ENCODE measurements around the gene DGKB.

The DGKB gene

DNA sequence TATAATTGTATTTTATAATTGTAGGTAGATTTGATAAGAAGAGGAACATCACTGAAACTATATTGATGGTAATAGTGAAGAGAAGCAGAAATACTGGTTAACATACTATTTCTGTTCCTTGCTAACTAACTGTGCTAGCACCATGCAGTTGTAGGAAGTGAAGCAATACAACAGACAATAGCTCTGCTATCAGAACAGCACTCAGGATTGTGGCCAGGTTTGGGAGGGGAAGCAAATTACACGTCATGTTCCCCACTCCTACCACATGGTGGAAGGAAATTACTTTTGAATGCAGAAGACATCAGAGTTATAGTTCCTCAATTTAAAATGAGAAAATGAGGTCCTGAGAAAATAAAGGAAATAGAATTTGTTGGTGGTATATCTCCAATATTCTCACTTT is 151.1 kb downstream of the DGKB start:
- DNase-seq = no peak

- DNase-seq = no peak
Measured at GRCh38 chr7:14748461-14748860, 154.1 kb downstream of the DGKB start.

GRCh38 chr7:14747701-14748100 is 154.8 kb downstream of the DGKB start:
- no peak for DNase-seq

- DNase-seq = no peak
Measured at GRCh38 chr7:14745076-14745475, 157.5 kb downstream of the DGKB start.

DNA sequence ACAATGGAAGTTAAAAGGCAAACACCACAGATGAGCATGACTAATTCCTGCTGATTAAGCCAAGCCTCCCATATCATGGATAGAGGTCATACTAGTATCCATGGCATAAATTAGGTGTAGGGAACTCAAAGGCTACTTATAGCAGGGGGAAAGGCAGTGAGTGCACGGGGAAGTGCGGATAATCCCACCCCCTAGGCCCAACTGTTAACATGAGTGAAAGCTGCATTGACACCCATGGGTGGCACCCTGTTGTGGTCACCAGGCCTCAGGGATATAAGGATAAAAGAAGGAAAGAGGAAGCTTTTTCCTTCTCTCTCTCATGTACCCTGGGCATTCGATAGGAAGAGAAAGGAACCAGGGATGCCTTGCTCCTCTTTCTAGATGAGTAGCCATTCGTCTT is 161.9 kb downstream of the DGKB start:
- no peak for DNase-seq

GRCh38 chr7:14739841-14740185 is 162.7 kb downstream of the DGKB start:
- no peak for DNase-seq

GRCh38 chr7:14739168-14739840 is 163.2 kb downstream of the DGKB start:
- no peak for DNase-seq

DNA sequence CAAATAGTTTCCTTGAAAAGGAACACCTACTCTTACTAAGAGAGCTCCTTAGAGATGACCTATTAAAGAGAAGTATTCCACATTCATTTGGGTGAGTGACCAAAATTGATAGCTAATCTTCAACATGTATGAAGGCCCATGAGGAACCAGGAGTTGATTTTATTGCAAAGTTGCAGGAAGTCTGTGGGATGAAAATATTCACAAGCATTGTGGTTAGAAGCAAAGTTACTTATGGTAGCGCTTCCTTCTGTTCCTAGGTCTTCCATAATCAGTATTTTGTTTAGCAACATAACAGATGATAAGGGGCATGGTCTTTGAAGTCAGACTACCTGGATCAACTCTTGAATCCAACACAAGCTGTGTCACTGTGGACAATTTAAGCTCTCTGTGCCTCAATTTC is 164.5 kb downstream of the DGKB start:
- DNase-seq = no peak

- no peak for DNase-seq
Measured at GRCh38 chr7:14734839-14735321, 167.7 kb downstream of the DGKB start.

DNA sequence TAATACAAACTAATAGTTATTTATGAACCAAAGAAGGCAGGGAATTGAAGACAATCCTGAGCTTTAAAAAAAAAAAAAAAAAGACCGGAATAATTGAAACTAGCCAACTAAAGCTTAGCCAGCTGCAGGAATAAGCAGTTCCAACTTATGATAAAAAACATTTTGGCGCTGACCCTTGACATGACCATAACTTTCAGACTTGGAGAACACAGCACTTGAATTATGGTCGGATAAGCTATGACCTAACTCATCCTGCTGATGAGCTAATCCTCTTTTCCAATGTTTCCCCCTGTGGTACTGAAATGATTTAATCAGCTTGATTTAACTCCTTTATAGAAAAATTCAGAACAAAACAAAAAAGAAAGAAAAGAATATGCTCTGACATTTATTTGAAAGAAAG is 181.8 kb downstream of the DGKB start:
- DNase-seq = no peak

GRCh38 chr7:14717816-14718215 is 184.7 kb downstream of the DGKB start:
- no peak for DNase-seq

DNA sequence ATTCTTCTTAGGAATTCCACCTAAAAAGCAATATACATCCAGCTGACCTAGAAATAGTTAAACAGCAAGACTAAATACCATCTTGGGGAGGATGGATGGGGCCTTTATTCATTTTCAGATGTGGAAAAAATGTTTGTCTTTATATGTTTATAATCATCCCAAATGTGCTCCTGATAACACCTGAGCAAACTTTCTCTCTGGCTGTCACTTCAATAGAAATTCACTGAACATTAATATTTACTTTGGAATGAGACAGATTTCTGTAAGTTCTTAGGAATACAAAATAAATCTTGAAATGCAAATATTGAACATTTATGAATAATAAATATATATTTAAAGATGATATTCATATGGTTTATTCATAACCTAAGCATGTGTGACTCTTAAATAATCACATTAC is 185.4 kb downstream of the DGKB start:
- no peak for DNase-seq

DNA sequence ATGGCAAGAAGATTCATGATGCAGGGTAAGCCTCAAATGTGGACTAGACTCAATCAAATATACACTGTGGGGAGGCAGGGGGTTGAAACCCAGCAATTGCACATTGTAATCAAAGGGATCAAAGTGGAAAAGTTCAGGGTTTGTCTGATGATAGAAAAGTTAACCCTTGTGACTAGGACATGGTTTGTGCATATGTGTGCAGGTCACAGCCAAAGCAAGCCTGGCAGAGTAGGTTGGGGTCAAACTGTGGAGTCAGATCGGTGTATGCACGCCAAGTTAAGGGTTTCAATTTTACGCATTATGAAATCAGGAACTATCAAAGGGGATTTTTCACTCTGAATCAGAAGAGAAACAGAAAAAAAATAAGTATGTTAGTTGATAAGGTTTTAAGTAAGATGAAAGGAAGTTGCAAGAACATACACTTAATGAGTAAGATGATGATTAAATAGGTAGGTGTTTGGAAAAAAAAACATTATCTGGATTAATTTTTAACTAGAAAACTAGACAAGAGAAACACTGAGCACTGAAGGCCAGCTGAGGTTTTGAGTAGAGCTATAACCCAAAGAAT is 188.3 kb downstream of the DGKB start:
- DNase-seq = no peak

DNA sequence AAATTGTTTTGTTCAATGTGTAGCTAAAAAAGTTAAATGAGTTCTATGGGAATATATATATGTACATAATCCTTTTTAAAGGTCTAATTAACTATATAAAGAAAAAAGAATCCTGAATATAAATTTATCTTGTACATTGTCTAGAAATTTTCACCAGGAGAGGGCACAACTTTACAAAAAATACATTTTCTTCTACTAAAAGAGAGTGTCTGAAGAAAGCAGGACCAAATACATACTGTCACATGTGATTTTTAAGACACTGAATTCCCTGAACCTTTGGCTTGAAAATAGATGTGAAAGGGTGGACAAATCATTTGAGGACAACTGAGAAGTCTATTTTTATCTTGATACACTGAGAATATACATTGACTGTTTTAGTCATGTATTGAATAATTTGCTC is 204.3 kb downstream of the DGKB start:
- no peak for DNase-seq

DNA sequence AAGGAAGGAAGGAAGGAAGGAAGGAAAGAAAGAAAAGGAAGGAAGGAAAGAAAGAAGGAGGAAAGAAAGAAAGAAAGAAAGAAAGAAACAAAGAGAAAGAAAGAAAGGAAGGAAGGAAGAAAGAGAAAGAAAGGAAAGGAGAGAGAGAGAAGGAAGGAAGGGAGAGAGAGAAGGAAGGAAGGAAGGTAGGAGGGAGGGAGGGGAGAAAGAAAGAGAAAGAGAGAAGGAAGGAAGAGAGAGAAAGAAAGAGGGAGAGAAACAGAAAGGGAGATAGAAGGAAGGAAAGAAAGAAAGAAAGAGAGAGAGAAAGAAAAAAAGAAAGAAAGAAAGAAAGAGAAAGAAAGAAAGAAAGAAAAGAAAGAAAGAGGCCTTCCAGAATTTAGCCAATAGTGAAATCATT is 204.9 kb downstream of the DGKB start:
- no peak for DNase-seq

DNA sequence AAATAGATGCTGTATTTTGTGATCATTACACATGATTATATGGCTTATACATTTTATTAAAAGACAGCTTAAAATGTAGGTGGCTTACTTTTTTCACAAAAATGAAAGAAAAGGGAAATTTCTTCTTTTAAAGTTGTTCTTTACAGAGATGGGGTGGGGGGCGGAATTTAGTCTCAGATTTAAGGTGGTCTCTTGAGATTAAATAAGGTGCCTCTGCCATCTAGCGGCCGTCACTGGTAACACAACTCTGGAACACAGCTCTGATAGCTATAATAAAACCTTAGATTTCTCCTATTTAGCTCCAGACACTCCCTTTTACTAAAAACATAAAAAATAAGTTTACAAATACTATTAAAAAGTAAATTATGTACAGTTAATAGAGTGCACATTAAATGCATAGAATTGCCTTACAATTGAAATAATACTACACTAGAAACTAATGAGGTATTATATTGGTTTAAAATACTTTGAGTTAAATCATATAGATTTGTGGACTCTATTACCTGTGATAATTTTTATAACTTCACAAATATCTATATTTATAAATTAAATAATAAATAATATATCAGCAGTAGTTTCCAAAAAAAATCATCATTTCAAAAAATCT is 210.9 kb downstream of the DGKB start:
- DNase-seq = no peak

DNA sequence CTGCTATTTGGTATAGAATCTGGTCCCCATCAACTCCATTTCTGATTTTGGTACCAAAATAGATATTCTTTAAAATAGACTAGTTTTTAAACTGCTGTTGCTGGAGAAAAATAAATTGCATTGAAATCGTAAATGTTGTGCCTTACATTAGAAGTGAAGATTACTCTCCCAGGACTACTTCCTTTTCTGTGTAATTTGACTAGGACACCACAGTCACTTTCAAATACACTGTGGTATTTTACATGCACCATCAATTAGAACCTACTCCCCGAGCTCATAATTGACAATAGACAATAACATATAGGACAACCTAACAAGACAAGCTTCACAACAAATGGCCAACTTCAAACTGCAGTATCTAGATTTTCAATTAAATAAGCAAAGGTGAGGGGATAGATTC is 211.5 kb downstream of the DGKB start:
- no peak for DNase-seq

- no peak for DNase-seq
Measured at GRCh38 chr7:14690486-14690885, 212.1 kb downstream of the DGKB start.

GRCh38 chr7:14690075-14690474 is 212.5 kb downstream of the DGKB start:
- no peak for DNase-seq

DNA sequence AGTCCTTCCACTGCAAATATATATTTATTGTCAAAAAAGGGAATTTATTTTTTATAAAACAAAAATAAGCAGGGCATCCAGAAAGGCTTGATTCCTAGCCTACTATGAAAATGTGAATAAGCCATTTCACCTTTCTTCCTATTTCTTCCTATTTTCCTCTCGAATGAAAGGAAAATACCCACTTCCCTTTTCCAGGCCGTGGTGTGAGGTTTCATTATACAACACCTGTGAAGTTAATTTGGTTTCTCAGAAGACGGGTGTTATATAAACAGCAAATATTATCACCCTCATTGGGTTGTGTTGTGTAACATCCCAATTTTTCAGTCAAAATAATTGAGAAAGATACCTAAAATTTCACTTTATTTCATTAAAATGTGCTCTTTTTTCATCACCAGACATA is 214.3 kb downstream of the DGKB start:
- DNase-seq = no peak

- no peak for DNase-seq
Measured at GRCh38 chr7:14687777-14688176, 214.8 kb downstream of the DGKB start.

DNA sequence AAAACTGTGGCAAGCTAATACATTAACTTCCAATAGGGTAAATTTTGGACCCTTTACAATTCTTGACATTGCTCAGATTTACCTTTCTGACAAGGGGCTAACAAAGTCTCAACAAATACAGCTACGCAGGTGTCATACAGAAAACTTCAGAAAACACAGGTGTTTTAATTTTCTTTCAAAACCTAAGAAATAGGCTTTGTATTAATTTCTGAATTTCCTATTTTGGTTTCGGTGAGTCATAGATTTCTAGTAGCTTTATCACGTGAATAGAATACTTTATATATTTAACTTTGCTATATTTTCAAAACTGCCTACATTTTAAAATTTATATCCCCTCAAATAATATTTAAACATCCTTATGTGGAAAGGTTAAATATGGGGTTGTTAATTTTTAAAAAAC is 215.3 kb downstream of the DGKB start:
- no peak for DNase-seq

DNA sequence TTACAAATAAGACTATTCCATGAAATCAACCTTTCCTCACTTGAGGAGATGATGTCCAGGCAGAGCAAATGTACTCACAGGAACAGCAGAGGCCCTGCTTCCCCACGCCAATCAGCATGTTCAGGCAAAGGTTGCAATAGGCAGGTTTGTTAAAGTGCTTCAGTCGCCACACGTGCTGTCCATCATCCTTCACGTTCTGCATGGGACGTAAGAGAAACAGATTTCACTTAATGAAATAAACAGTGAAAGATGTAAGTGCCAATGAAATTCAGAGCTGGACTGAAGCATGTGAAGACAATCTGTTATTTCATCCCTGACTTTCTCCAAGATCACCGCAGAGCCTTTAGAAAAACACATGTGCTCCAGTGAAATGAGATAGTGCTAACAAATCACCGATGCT is 217.4 kb downstream of the DGKB start:
- DNase-seq = no peak

DNA sequence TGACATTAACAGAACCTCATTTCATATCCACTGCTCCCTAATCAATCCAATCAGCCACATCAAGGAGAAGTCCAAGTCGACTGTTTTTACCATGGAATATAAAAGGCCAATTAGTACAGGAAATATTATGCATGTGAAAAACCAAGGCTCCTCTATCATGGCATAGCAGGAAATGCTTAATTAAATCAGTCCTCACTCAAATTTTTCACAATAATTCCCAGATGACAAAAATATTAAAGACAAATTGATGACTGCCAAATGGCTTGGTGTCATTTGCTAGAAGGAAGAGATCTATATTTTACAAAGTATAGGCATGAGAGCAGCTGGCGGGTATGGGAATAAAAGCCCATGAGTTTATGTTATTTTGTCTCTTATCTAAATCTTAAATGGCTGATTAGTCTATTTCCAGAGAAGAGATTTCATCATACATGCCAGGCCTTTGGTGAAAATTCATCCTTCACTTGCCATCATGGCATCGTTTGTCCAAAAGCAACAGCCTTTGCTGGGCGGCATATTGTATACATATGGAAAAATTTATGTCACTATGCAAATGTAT is 219.6 kb downstream of the DGKB start:
- no peak for DNase-seq

GRCh38 chr7:14676896-14677295 is 225.7 kb downstream of the DGKB start:
- no peak for DNase-seq

Measured in NCI-H510A (cell line).